Activated CD8-positive, alpha-beta memory T cell treated with anti-CD3 and anti-CD28 coated beads, Interleukin-2, amount 10 ng/mL, durations not matched to agents 7 days and 5 days (primary cell): ENCODE results near the gene GRIA2. TPM values are rescaled to one million over a fixed set of nuclear protein-coding genes. Genes with fewer than 3 reads are reported as not detected.

Source experiments
- ATAC-seq: fragments of 150-1000 bp; cut with Tn5 transposase; one replicate; pipeline ENCODE4 v1.10.0; 2021; ENCODE audit warnings: moderate library complexity
- CTCF ChIA-PET: fragments of 350-600 bp; sonication (Branson Sonifier 250); formaldehyde crosslinking; loops from one replicate; lab custom pipeline; 2021; ENCODE audit warnings: antibody characterized with exemption; lab: Charles Lee
- DNase-seq: peaks from one replicate; pipeline ENCODE4 v3.0.0-alpha.2; 2020
- H3K27ac Mint-ChIP-seq: one replicate; pipeline ENCODE4 v1.8.0; 2021; ENCODE audit warnings: mild to moderate bottlenecking, mixed read lengths
- H3K27me3 Mint-ChIP-seq: one replicate; pipeline ENCODE4 v1.8.0; 2021; ENCODE audit warnings: mixed read lengths
- H3K36me3 Mint-ChIP-seq: one replicate; pipeline ENCODE4 v1.8.0; 2021; ENCODE audit warnings: mild to moderate bottlenecking, mixed read lengths
- H3K4me1 Mint-ChIP-seq: one replicate; pipeline ENCODE4 v1.8.0; 2021; ENCODE audit warnings: mixed read lengths
- H3K4me3 Mint-ChIP-seq: one replicate; pipeline ENCODE4 v1.8.0; 2021; ENCODE audit warnings: mild to moderate bottlenecking, moderate library complexity, mixed read lengths
- H3K9me3 Mint-ChIP-seq: one replicate; pipeline ENCODE4 v1.8.0; 2022; ENCODE audit warnings: low read depth, mixed read lengths
- total RNA-seq, 2 experiments: library from RNA; stranded (reverse); gene quantifications; one replicate each; pipeline ENCODE4 v1.2.3, GENCODE V29; 2021

Gene GRIA2
- total RNA-seq, 2 experiments from 2014 or later, result not detected

- Mint-ChIP-seq H3K9me3 (no peaks in the 10 kb centered on the region), H3K4me3 (no peak overlapping the region), H3K27ac (no peak overlapping the region), H3K27me3 (no peaks in the 10 kb centered on the region), H3K36me3 (no peaks in the 10 kb centered on the region), H3K4me1 (no peaks in the 10 kb centered on the region)
- CTCF ChIA-PET, result no interaction called here
- DNase-seq (no peak), ATAC-seq (no peak)
Observed at GRCh38 chr4:157282019-157282418, 61.5 kb downstream of the GRIA2 start.

- Mint-ChIP-seq H3K4me1 (peaks cover 7% of the 10 kb centered on the region), H3K4me3 (no peak overlapping the region), H3K36me3 (no peaks in the 10 kb centered on the region), H3K9me3 (no peaks in the 10 kb centered on the region), H3K27me3 (no peaks in the 10 kb centered on the region), H3K27ac (no peak overlapping the region)
- no peak for DNase-seq
- no peak for ATAC-seq
- CTCF ChIA-PET, result no interaction called here
Observed at GRCh38 chr4:157287445-157287844, 66.9 kb downstream of the GRIA2 start.

- Mint-ChIP-seq H3K36me3 (no peaks in the 10 kb centered on the region), H3K27ac (no peak overlapping the region), H3K27me3 (no peaks in the 10 kb centered on the region), H3K4me3 (no peak overlapping the region), H3K9me3 (no peaks in the 10 kb centered on the region), H3K4me1 (peaks cover 7% of the 10 kb centered on the region)
- no peak for ATAC-seq
- CTCF ChIA-PET, result no interaction called here
- no peak for DNase-seq
Observed at GRCh38 chr4:157290622-157291021, 70.1 kb downstream of the GRIA2 start.

- Mint-ChIP-seq H3K27me3 (no peaks in the 10 kb centered on the region), H3K36me3 (no peaks in the 10 kb centered on the region), H3K4me1 (peaks cover 7% of the 10 kb centered on the region), H3K27ac (no peak overlapping the region), H3K4me3 (no peak overlapping the region), H3K9me3 (no peaks in the 10 kb centered on the region)
- ATAC-seq (no peak), DNase-seq (no peak)
- CTCF ChIA-PET, result no interaction called here
Observed at GRCh38 chr4:157291071-157291470, 70.5 kb downstream of the GRIA2 start.

- H3K27me3 Mint-ChIP-seq, result no peaks in the 10 kb centered on the region
- no peak overlapping the region for H3K27ac Mint-ChIP-seq
- DNase-seq (no peak), ATAC-seq (no peak)
- no peak overlapping the region for H3K4me3 Mint-ChIP-seq
- H3K36me3 Mint-ChIP-seq, result no peaks in the 10 kb centered on the region
- CTCF ChIA-PET, result no interaction called here
- H3K4me1 Mint-ChIP-seq, result no peaks in the 10 kb centered on the region
- peaks cover 5% of the 10 kb centered on the region for H3K9me3 Mint-ChIP-seq
Observed at GRCh38 chr4:157293673-157294072, 73.1 kb downstream of the GRIA2 start.

GRCh38 chr4:157294575-157294974 lies 74.0 kb downstream of the GRIA2 start:
- no peaks in the 10 kb centered on the region for H3K36me3 Mint-ChIP-seq
- no peak for ATAC-seq
- no peak overlapping the region for H3K4me3 Mint-ChIP-seq
- no peak overlapping the region for H3K27ac Mint-ChIP-seq
- H3K27me3 Mint-ChIP-seq, result no peaks in the 10 kb centered on the region
- peaks cover 8% of the 10 kb centered on the region for H3K9me3 Mint-ChIP-seq
- no peaks in the 10 kb centered on the region for H3K4me1 Mint-ChIP-seq
- CTCF ChIA-PET, result no interaction called here
- DNase-seq, result no peak

GRCh38 chr4:157300701-157301100 lies 80.2 kb downstream of the GRIA2 start:
- CTCF ChIA-PET, result no interaction called here
- Mint-ChIP-seq H3K27me3 (no peaks in the 10 kb centered on the region), H3K36me3 (no peaks in the 10 kb centered on the region), H3K27ac (no peak overlapping the region), H3K9me3 (peaks cover 12% of the 10 kb centered on the region), H3K4me3 (no peak overlapping the region), H3K4me1 (no peaks in the 10 kb centered on the region)
- DNase-seq (no peak), ATAC-seq (no peak)

- Mint-ChIP-seq H3K4me3 (no peak overlapping the region), H3K27me3 (no peaks in the 10 kb centered on the region), H3K4me1 (no peaks in the 10 kb centered on the region), H3K36me3 (no peaks in the 10 kb centered on the region), H3K27ac (no peak overlapping the region), H3K9me3 (peaks cover 8% of the 10 kb centered on the region)
- CTCF ChIA-PET, result no interaction called here
- ATAC-seq (no peak), DNase-seq (no peak)
Observed at GRCh38 chr4:157303471-157303960, 83.0 kb downstream of the GRIA2 start.

GRCh38 chr4:157304769-157305168 lies 84.2 kb downstream of the GRIA2 start:
- no peak for DNase-seq
- CTCF ChIA-PET, result no interaction called here
- Mint-ChIP-seq H3K4me1 (no peaks in the 10 kb centered on the region), H3K27me3 (no peaks in the 10 kb centered on the region), H3K4me3 (no peak overlapping the region), H3K27ac (no peak overlapping the region), H3K36me3 (no peaks in the 10 kb centered on the region), H3K9me3 (peaks cover 4% of the 10 kb centered on the region)
- no peak for ATAC-seq

GRCh38 chr4:157312702-157313101 lies 92.2 kb downstream of the GRIA2 start:
- H3K27me3 Mint-ChIP-seq, result no peaks in the 10 kb centered on the region
- H3K4me1 Mint-ChIP-seq, result no peaks in the 10 kb centered on the region
- CTCF ChIA-PET, result no interaction called here
- H3K9me3 Mint-ChIP-seq, result peaks cover 2% of the 10 kb centered on the region
- no peak for ATAC-seq
- no peak overlapping the region for H3K27ac Mint-ChIP-seq
- no peak for DNase-seq
- no peaks in the 10 kb centered on the region for H3K36me3 Mint-ChIP-seq
- no peak overlapping the region for H3K4me3 Mint-ChIP-seq

GRCh38 chr4:157314906-157315305 lies 94.4 kb downstream of the GRIA2 start:
- Mint-ChIP-seq H3K27me3 (no peaks in the 10 kb centered on the region), H3K4me3 (no peak overlapping the region), H3K27ac (no peak overlapping the region), H3K4me1 (no peaks in the 10 kb centered on the region), H3K9me3 (peaks cover 2% of the 10 kb centered on the region), H3K36me3 (no peaks in the 10 kb centered on the region)
- ATAC-seq, result no peak
- CTCF ChIA-PET, result no interaction called here
- no peak for DNase-seq

GRCh38 chr4:157315968-157316367 lies 95.4 kb downstream of the GRIA2 start:
- Mint-ChIP-seq H3K27ac (no peak overlapping the region), H3K27me3 (no peaks in the 10 kb centered on the region), H3K9me3 (peaks cover 2% of the 10 kb centered on the region), H3K36me3 (no peaks in the 10 kb centered on the region), H3K4me3 (no peak overlapping the region), H3K4me1 (no peaks in the 10 kb centered on the region)
- CTCF ChIA-PET, result no interaction called here
- ATAC-seq (no peak), DNase-seq (no peak)

- Mint-ChIP-seq H3K27me3 (no peaks in the 10 kb centered on the region), H3K4me3 (no peak overlapping the region), H3K9me3 (peaks cover 5% of the 10 kb centered on the region), H3K27ac (no peak overlapping the region), H3K36me3 (no peaks in the 10 kb centered on the region), H3K4me1 (no peaks in the 10 kb centered on the region)
- no peak for DNase-seq
- ATAC-seq, result no peak
- CTCF ChIA-PET, result no interaction called here
Observed at GRCh38 chr4:157320092-157320491, 99.6 kb downstream of the GRIA2 start.

- Mint-ChIP-seq H3K27ac (no peak overlapping the region), H3K4me1 (no peaks in the 10 kb centered on the region), H3K36me3 (no peaks in the 10 kb centered on the region), H3K4me3 (no peak overlapping the region), H3K9me3 (peaks cover 2% of the 10 kb centered on the region), H3K27me3 (no peaks in the 10 kb centered on the region)
- ATAC-seq (no peak), DNase-seq (no peak)
- CTCF ChIA-PET, result no interaction called here
Observed at GRCh38 chr4:157327666-157328065, 107.1 kb downstream of the GRIA2 start.

- no peaks in the 10 kb centered on the region for H3K27me3 Mint-ChIP-seq
- H3K27ac Mint-ChIP-seq, result no peak overlapping the region
- no peak overlapping the region for H3K4me3 Mint-ChIP-seq
- no peak for DNase-seq
- CTCF ChIA-PET, result no interaction called here
- no peak for ATAC-seq
- H3K4me1 Mint-ChIP-seq, result no peaks in the 10 kb centered on the region
- H3K36me3 Mint-ChIP-seq, result no peaks in the 10 kb centered on the region
- peaks cover 4% of the 10 kb centered on the region for H3K9me3 Mint-ChIP-seq
Observed at GRCh38 chr4:157357887-157358286, 137.4 kb downstream of the GRIA2 start.
